ENCODE measurements around the gene CCNY. TPM values are rescaled to one million over a fixed set of nuclear protein-coding genes. Genes with fewer than 3 reads are reported as not detected.

CCNY gene
- total RNA-seq, 4 donors from 2014 or later = 21.7 to 27.7 (median 24.8) TPM

GRCh38 chr10:35447693-35448407, 111.5 kb downstream of the CCNY start:
- peak overlapping the region in 1 of 4 donors; percentile 27 for H3K27ac ChIP-seq
- H3K4me1 ChIP-seq = peaks cover 0 to 43% (median 10%) of the 10 kb centered on the region in 4 donors

GRCh38 chr10:35448687-35449662, 112.7 kb downstream of the CCNY start:
- Histone ChIP-seq H3K4me1 (peaks cover 0 to 43% (median 10%) of the 10 kb centered on the region in 4 donors), H3K9me3 (peaks cover 0 to 6% (median 3%) of the 10 kb centered on the region in 4 donors), H3K27ac (peak overlapping the region in 1 of 4 donors; percentile 10), H3K4me3 (no peak overlapping the region), H3K27me3 (no peaks in the 10 kb centered on the region), H3K36me3 (peaks cover 0 to 3% (median 0%) of the 10 kb centered on the region in 3 donors)
- no peak for DNase-seq
- no peak for TF ChIP-seq POLR2A (IDR thresholded peaks at IDR 0.05)
- TF ChIP-seq CTCF (IDR thresholded peaks at IDR 0.05) = no peak

More at GRCh38 chr10:35447693-35448407, 111.5 kb downstream of the CCNY start:
- TF ChIP-seq POLR2A (IDR thresholded peaks at IDR 0.05) = no peak
- TF ChIP-seq CTCF (IDR thresholded peaks at IDR 0.05) = no peak
- peaks cover 0 to 4% (median 0%) of the 10 kb centered on the region in 3 donors for H3K36me3 ChIP-seq
- no peak overlapping the region for H3K4me3 ChIP-seq
- H3K9me3 ChIP-seq = peaks cover 0 to 13% (median 4%) of the 10 kb centered on the region in 4 donors
- no peaks in the 10 kb centered on the region for H3K27me3 ChIP-seq
- no peak for DNase-seq

GRCh38 chr10:35449944-35450343, 113.6 kb downstream of the CCNY start:
- Histone ChIP-seq H3K27ac (peak overlapping the region in 1 of 4 donors; percentile 7), H3K27me3 (no peaks in the 10 kb centered on the region), H3K9me3 (no peaks in the 10 kb centered on the region), H3K36me3 (no peaks in the 10 kb centered on the region), H3K4me1 (peaks cover 0 to 52% (median 10%) of the 10 kb centered on the region in 4 donors), H3K4me3 (no peak overlapping the region)
- TF ChIP-seq POLR2A (IDR thresholded peaks at IDR 0.05) (no peak), CTCF (IDR thresholded peaks at IDR 0.05) (no peak)
- DNase-seq = no peak

- TF ChIP-seq POLR2A (IDR thresholded peaks at IDR 0.05) = no peak
- no peak for TF ChIP-seq CTCF (IDR thresholded peaks at IDR 0.05)
- Histone ChIP-seq H3K27ac (peak overlapping the region; percentile 3 to 74 (median 28)), H3K9me3 (no peaks in the 10 kb centered on the region), H3K4me1 (peaks cover 0 to 53% (median 8%) of the 10 kb centered on the region in 4 donors), H3K27me3 (no peaks in the 10 kb centered on the region), H3K4me3 (no peak overlapping the region), H3K36me3 (no peaks in the 10 kb centered on the region)
- DNase-seq = no peak
These were observed 115.1 kb downstream of the CCNY start for GRCh38 chr10:35451151-35452016.

- DNase-seq = no peak
- no peak overlapping the region for H3K4me3 ChIP-seq
- no peaks in the 10 kb centered on the region for H3K27me3 ChIP-seq
- TF ChIP-seq CTCF (IDR thresholded peaks at IDR 0.05) (no peak), POLR2A (IDR thresholded peaks at IDR 0.05) (no peak)
- H3K4me1 ChIP-seq = peaks cover 0 to 53% (median 8%) of the 10 kb centered on the region in 4 donors
- H3K9me3 ChIP-seq = no peaks in the 10 kb centered on the region
- H3K27ac ChIP-seq = peak overlapping the region in 1 of 4 donors; percentile 6
- H3K36me3 ChIP-seq = no peaks in the 10 kb centered on the region
These were observed 115.9 kb downstream of the CCNY start for GRCh38 chr10:35452171-35452570.

Measured in Peyer's patch (tissue), 4 donors.